ENCODE results near the gene DOCK2.

DOCK2 gene

GRCh38 chr5:170126061-170126460 is 489.0 kb downstream of the DOCK2 start:
- no peak for TF ChIP-seq CTCF (IDR thresholded peaks at IDR 0.05)
- no peak for TF ChIP-seq ZFX (IDR thresholded peaks at IDR 0.05; ENCODE audit: borderline replicate concordance)
- H3K27ac ChIP-seq, result no peak overlapping the region

DNA sequence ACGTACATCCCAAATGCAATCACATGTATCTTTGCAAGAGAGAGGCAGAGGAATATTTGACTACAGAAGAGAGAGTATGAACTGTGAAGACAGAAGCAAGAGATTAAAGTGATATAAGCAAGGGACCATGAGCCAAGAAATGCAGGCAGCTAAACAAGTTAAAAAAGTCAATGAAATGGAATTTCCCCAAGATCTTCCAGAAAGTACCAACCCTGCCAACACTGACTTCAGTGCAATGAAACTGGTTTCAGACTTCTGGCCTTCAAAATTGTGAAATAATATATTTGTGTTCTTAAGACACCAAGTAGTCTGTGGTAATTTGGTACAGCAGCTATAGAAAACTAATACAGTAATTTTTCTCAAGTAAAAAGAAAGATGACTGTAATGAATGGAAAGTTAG is 489.6 kb downstream of the DOCK2 start:
- no peak overlapping the region for H3K27ac ChIP-seq
- no peak for TF ChIP-seq ZFX (IDR thresholded peaks at IDR 0.05; ENCODE audit: borderline replicate concordance)
- TF ChIP-seq CTCF (IDR thresholded peaks at IDR 0.05), result no peak

DNA sequence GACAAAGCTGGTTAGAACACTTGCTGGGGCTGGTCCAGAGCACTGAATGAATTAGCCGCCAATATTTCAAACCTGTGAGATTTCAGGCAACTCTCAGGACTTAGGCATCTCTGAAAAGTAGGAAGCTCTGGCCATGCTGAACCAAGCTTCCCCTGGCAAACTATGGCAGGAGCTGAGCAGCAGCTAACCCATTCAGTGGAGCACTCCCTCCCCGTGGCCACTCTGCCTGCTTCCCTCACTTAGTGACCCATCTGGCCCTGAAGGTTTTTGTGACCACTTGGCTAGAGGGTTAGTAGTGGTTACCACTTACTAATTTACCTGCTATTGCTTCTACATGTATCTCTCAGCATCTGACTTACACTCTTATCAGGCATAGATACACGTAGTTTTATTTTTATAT is 494.2 kb downstream of the DOCK2 start:
- no peak for TF ChIP-seq CTCF (IDR thresholded peaks at IDR 0.05)
- TF ChIP-seq ZFX (IDR thresholded peaks at IDR 0.05; ENCODE audit: borderline replicate concordance), result no peak
- H3K27ac ChIP-seq, result no peak overlapping the region

DNA sequence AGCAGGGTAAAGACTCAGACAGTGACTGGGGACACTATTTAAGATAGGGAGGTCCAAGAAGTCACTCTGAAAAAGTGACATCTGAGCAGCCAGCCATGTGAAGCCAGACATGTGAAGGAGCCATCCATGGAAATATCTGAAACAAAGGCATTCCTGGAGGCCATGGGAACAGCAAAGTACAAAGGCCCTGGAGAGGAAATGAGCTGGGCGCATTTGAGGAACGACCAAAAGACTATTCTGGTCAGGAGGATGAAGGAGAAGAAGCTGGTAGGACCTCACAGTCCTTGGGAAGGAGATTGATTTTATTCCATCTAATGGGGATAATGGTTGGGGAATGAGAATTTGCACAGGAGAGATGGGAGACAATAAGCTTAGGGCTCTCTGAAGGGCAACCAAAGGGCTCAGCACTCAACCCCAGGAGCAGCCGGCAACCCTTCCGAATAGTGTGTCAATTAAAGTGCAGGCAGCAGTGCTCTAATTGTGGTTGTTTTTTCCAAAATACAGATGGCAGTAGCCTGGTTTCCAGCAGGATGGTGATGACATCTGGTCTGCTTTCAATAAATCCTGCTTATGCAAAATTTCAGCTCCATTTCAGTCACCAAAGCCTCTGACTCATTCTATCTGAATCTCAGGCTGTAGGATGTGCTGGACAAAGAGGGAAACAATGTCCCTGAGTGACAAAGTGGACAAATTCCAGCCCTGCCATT is 495.3 kb downstream of the DOCK2 start:
- TF ChIP-seq CTCF (IDR thresholded peaks at IDR 0.05) (no peak), ZFX (IDR thresholded peaks at IDR 0.05; ENCODE audit: borderline replicate concordance) (no peak)
- H3K27ac ChIP-seq, result no peak overlapping the region
